NT2/D1 (cell line): ENCODE data around the gene MKLN1.

Source experiments
- SUZ12 ChIP-seq: IDR thresholded peaks from 2 replicates; pipeline ENCODE4 v1.6.1; 2011; ENCODE audit not compliant: insufficient read length, insufficient read depth; ENCODE audit errors: extremely low read depth
- YY1 ChIP-seq: IDR thresholded peaks from 2 replicates; pipeline ENCODE4 v1.6.1; 2011; ENCODE audit not compliant: insufficient read length, insufficient read depth
- ZNF274 ChIP-seq: IDR thresholded peaks from 2 replicates; pipeline ENCODE4 v1.6.1; 2011; ENCODE audit warnings: mild to moderate bottlenecking, low read depth, low read length

- TF ChIP-seq ZNF274 (no peak), YY1 (no peak), SUZ12 (no peak)
Observed at GRCh38 chr7:131412031-131412430, 84.4 kb downstream of the MKLN1 start.
